ENCODE measurements around the gene FKBP15. TPM values are rescaled to one million over a fixed set of nuclear protein-coding genes. Genes with fewer than 3 reads are reported as not detected.

Gene FKBP15
- total RNA-seq, 1 experiment from 2014 or later: 17.6 TPM

- ChIA-PET CTCF (no interaction called here), POLR2A (no interaction called here)
- Histone ChIP-seq H3K36me3 (ENCODE audit: control insufficient read depth, insufficient read depth, low read length) (no peaks in the 10 kb centered on the region), H3K4me3 (ENCODE audit: low read depth in 2 of 2, low read length in 2 of 2) (no peak overlapping the region), H3K27me3 (ENCODE audit: control insufficient read depth, insufficient read depth, low read length) (no peaks in the 10 kb centered on the region), H3K4me1 (ENCODE audit: control insufficient read depth, insufficient read depth, low read length) (peaks cover 4% of the 10 kb centered on the region), H3K27ac (ENCODE audit: low read length) (no peak overlapping the region), H3K9me3 (ENCODE audit: control insufficient read depth, insufficient read depth, low read depth, low read length) (no peaks in the 10 kb centered on the region)
- ATAC-seq: no peak
- no TSS peak for BruUV-seq (replicated peaks)
- intact Hi-C loops (cut with micrococcal nuclease; ENCODE audit: unreplicated experiment) (no loop called here), in situ Hi-C loops (cut with HindIII; ENCODE audit: low pct_unique_long_range_greater_than_20kb, low sequenced_read_pairs) (no loop called here)
- DNase-seq (ENCODE audit: low read depth, low spot score): no peak
- TF ChIP-seq REST (IDR thresholded peaks at IDR 0.05; ENCODE audit: insufficient read depth in 1 of 2, low read depth in 2 of 2, low read length in 1 of 2): no peak
- TF ChIP-seq SIN3A (IDR thresholded peaks at IDR 0.05; ENCODE audit: borderline replicate concordance, insufficient read depth, low read depth, low read length): no peak
- TF ChIP-seq POLR2AphosphoS5 (IDR thresholded peaks at IDR 0.05; ENCODE audit: low read depth, low read length): no peak
Measured at GRCh38 chr9:113152699-113153098, 68.4 kb downstream of the FKBP15 start.

DNA sequence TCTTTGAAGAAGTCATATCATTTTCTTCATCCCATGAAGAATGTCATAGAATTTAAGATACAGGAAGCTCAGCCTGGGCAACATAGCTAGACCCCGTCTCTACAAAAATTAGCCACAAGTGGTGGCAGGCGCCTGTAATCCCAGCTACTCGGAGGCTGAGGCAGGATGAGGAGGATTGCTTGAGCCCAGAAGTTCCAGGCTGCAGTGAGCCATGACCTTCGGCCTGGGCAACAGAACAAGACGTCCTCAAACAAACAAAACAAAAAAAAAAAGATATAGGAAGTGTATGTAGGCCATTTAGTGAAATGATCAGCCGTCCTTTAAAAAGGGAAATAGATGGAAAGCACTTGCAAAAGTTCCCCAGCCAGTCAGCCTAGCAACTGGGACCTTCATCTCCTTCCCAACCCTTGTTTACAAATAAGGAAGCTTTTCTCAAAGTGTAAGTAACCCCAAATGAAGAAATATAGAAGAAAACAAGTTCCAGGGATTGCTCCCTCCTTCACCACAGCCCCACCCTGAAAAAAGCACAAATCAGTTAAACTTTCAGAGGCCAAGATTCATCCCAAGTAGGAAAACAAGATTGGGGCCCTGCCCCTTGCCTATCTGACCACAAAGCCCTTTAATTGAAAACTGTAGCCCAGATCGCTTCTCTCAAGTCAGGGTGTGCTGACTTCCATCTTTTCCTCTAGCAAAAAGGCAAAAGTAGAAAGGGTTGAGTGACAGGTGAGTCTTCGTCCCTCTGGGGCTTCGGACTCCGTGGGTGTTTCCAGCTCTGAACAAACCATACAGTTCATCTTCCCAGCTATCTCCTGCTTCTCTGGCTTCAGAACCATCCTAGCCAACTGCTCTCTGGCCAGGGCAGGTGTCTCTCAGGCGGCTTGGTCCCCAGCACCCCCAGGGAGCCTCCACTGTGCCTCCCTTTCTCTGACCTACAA lies 69.1 kb downstream of the FKBP15 start:
- POLR2A ChIA-PET: interaction anchor here (0.7 kb wide), 1 partner anchor 9 kb away, joined by 3 read pairs; no protein-coding TSS in a partner anchor
- no peak for ATAC-seq
- CTCF ChIA-PET: interaction anchor here (0.7 kb wide), 1 partner anchor 200 kb away, joined by 3 read pairs; no protein-coding TSS in a partner anchor

More for the DNA sequence above, 69.1 kb downstream of the FKBP15 start:
- Histone ChIP-seq H3K9me3 (ENCODE audit: control insufficient read depth, insufficient read depth, low read depth, low read length) (no peaks in the 10 kb centered on the region), H3K4me1 (ENCODE audit: control insufficient read depth, insufficient read depth, low read length) (peaks cover 4% of the 10 kb centered on the region), H3K27ac (ENCODE audit: low read length) (no peak overlapping the region), H3K36me3 (ENCODE audit: control insufficient read depth, insufficient read depth, low read length) (no peaks in the 10 kb centered on the region), H3K27me3 (ENCODE audit: control insufficient read depth, insufficient read depth, low read length) (no peaks in the 10 kb centered on the region), H3K4me3 (ENCODE audit: low read depth in 2 of 2, low read length in 2 of 2) (peak overlapping the region; percentile 64 to 65)
- TSS peak; percentile 87 for BruUV-seq (replicated peaks)
- no peak for DNase-seq (ENCODE audit: low read depth, low spot score)
- no peak for TF ChIP-seq CTCF (IDR thresholded peaks at IDR 0.05)
- in situ Hi-C loops (cut with HindIII; ENCODE audit: low pct_unique_long_range_greater_than_20kb, low sequenced_read_pairs) (no loop called here), intact Hi-C loops (cut with micrococcal nuclease; ENCODE audit: unreplicated experiment) (no loop called here)
